ENCODE results near the gene TMEM63C.

DNA sequence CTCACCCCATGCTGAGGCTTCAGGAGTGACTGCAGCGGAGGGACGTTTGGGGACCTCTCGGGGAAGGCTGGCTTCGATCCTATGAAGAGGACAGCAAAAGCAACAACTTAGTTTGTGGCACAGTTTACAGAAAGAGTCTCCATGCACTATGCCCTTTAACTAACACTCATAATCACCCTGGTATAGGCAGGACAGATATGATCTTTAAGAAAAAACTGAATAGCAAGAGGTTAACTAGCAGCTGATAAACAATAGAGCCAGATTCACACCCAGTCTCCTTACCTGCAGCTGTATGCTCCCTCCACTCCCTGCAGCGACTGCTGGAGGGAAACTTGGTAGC, 27.4 kb downstream of the TMEM63C start:
- TF ChIP-seq YY1 (tag by site-specific recombination; IDR thresholded peaks at IDR 0.05) (no peak), ZNF560 (tag by site-specific recombination; IDR thresholded peaks at IDR 0.05; ENCODE audit: borderline replicate concordance) (no peak), ZNF280D (tag by site-specific recombination; IDR thresholded peaks at IDR 0.05) (no peak), CTCF (tag by site-specific recombination; IDR thresholded peaks at IDR 0.05) (no peak), ZNF114 (tag by site-specific recombination; IDR thresholded peaks at IDR 0.05) (no peak), PRDM2 (tag by site-specific recombination; IDR thresholded peaks at IDR 0.05; ENCODE audit: borderline replicate concordance) (no peak), ZNF664 (tag by site-specific recombination; IDR thresholded peaks at IDR 0.05) (no peak), REPIN1 (tag by site-specific recombination; IDR thresholded peaks at IDR 0.05; ENCODE audit: low read depth) (no peak), ZNF140 (tag by site-specific recombination; IDR thresholded peaks at IDR 0.05) (no peak), TCF7L2 (IDR thresholded peaks at IDR 0.05; ENCODE audit: borderline replicate concordance, low read depth, low read length) (no peak), ZNF133 (tag by site-specific recombination; IDR thresholded peaks at IDR 0.05) (no peak), ELK4 (IDR thresholded peaks at IDR 0.05; ENCODE audit: borderline replicate concordance, low read depth, low read length) (no peak), ZNF274 (IDR thresholded peaks at IDR 0.05; ENCODE audit: low read length) (no peak), ZNF274 (tag by site-specific recombination; IDR thresholded peaks at IDR 0.05; ENCODE audit: borderline replicate concordance) (no peak)
- TF ChIP-seq, protein P1, sequence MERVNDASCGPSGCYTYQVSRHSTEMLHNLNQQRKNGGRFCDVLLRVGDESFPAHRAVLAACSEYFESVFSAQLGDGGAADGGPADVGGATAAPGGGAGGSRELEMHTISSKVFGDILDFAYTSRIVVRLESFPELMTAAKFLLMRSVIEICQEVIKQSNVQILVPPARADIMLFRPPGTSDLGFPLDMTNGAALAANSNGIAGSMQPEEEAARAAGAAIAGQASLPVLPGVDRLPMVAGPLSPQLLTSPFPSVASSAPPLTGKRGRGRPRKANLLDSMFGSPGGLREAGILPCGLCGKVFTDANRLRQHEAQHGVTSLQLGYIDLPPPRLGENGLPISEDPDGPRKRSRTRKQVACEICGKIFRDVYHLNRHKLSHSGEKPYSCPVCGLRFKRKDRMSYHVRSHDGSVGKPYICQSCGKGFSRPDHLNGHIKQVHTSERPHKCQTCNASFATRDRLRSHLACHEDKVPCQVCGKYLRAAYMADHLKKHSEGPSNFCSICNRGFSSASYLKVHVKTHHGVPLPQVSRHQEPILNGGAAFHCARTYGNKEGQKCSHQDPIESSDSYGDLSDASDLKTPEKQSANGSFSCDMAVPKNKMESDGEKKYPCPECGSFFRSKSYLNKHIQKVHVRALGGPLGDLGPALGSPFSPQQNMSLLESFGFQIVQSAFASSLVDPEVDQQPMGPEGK (tag by site-specific recombination; IDR thresholded peaks at IDR 0.05), result no peak
